NT2/D1 (cell line): ENCODE results near the gene S100A16.

Experiments
- SUZ12 ChIP-seq: IDR thresholded peaks from 2 replicates; pipeline ENCODE4 v1.6.1; 2011; ENCODE audit not compliant: insufficient read length, insufficient read depth; ENCODE audit errors: extremely low read depth
- YY1 ChIP-seq: IDR thresholded peaks from 2 replicates; pipeline ENCODE4 v1.6.1; 2011; ENCODE audit not compliant: insufficient read length, insufficient read depth
- ZNF274 ChIP-seq: IDR thresholded peaks from 2 replicates; pipeline ENCODE4 v1.6.1; 2011; ENCODE audit warnings: mild to moderate bottlenecking, low read depth, low read length

DNA sequence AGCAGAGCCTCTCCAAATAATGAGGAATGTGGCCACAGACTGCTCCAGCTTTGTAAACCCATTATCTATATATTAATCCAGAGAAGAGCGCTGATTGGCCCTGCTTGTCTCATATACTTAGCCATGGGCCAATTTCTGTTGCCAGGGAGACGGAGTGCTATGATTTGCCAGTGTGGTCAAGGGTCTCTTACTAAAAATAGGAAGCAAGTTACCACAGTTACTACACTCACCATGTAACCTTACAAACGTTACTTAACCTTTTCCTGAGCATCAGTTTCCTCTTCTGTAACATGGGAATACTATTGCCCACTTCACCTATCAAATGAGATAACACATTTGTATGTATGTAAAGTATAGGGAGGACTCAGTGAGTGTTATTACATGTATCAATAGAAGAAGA, 39.6 kb downstream of the S100A16 start:
- TF ChIP-seq SUZ12 (no peak), ZNF274 (no peak), YY1 (no peak)
